CD4-positive, alpha-beta T cell (primary cell): ENCODE data around the gene NR2F6. TPM values are rescaled to one million over a fixed set of nuclear protein-coding genes. Genes with fewer than 3 reads are reported as not detected.

ENCODE experiments used
- ATAC-seq: fragments of 200-7000 bp; cut with Tn5 transposase; one replicate; pipeline ENCODE4 v1.10.0; 2022; ENCODE audit warnings: mild to moderate bottlenecking; ENCODE audit not compliant: poor library complexity
- CTCF ChIA-PET: fragments of 350-600 bp; sonication (Branson Sonifier 250); formaldehyde crosslinking; loops from one replicate; lab custom pipeline; 2021; ENCODE audit warnings: antibody characterized with exemption, inconsistent platforms; lab: Charles Lee
- POLR2A ChIA-PET: fragments of 350-600 bp; sonication (Branson Sonifier 250); formaldehyde crosslinking; loops from one replicate; lab custom pipeline; 2021; ENCODE audit warnings: antibody characterized with exemption, inconsistent platforms; lab: Charles Lee
- DNase-seq, 14 experiments: peaks; one replicate each; pipeline ENCODE4 v3.0.0-alpha.2; 2013 to 2020; ENCODE audit warnings: mixed read lengths in 2 of 14
- H3K27ac ChIP-seq, 2 donors: one replicate each; pipeline versions ENCODE4 v1.5.1 to v1.7.0; 2013; ENCODE audit warnings: low read length in 2 of 2, low read depth in 1 of 2, mild to moderate bottlenecking in 1 of 2
- H3K27me3 ChIP-seq, 2 experiments: 1 replicate in 1 of 2; 2 replicates in 1 of 2; pipeline versions ENCODE4 v1.6.1 to v1.7.0; 2013; ENCODE audit warnings: low read length in 2 of 2, control low read depth in 1 of 2, mild to moderate bottlenecking in 1 of 2, moderate library complexity in 1 of 2; ENCODE audit not compliant: insufficient read depth in 2 of 2, control insufficient read depth in 1 of 2
- H3K36me3 ChIP-seq: one replicate; pipeline ENCODE4 v1.6.1; 2013; ENCODE audit warnings: low read length, control low read depth; ENCODE audit not compliant: insufficient read depth
- H3K4me1 ChIP-seq: one replicate; pipeline ENCODE4 v1.6.1; 2013; ENCODE audit warnings: low read length, control low read depth; ENCODE audit not compliant: insufficient read depth
- H3K4me3 ChIP-seq: one replicate; pipeline ENCODE4 v1.5.1; 2013; ENCODE audit warnings: mild to moderate bottlenecking, low read length, moderate library complexity
- H3K9me3 ChIP-seq, 2 experiments: 1 replicate in 1 of 2; 2 replicates in 1 of 2; pipeline versions ENCODE4 v1.6.1 to v1.7.0; 2013; ENCODE audit warnings: low read length in 2 of 2, mild to moderate bottlenecking in 2 of 2, control low read depth in 1 of 2, moderate library complexity in 1 of 2; ENCODE audit not compliant: control insufficient read depth in 1 of 2, insufficient read depth in 1 of 2
- H3K27ac Mint-ChIP-seq: one replicate; pipeline ENCODE4 v1.8.0; 2020; ENCODE audit warnings: mixed read lengths
- H3K27me3 Mint-ChIP-seq: one replicate; pipeline ENCODE4 v1.8.0; 2021; ENCODE audit warnings: mixed read lengths
- H3K36me3 Mint-ChIP-seq: one replicate; pipeline ENCODE4 v1.8.0; 2021; ENCODE audit warnings: low read depth, mixed read lengths
- H3K4me1 Mint-ChIP-seq: one replicate; pipeline ENCODE4 v1.8.0; 2021; ENCODE audit warnings: low read depth, mixed read lengths
- H3K4me3 Mint-ChIP-seq: one replicate; pipeline ENCODE4 v1.8.0; 2020; ENCODE audit warnings: mild to moderate bottlenecking, mixed read lengths
- H3K9me3 Mint-ChIP-seq: one replicate; pipeline ENCODE4 v1.8.0; 2020; ENCODE audit warnings: mixed read lengths
- CTCF ChIP-seq: fragments of 200-600 bp; IDR thresholded peaks from one replicate; pipeline ENCODE4 v1.8.0; 2022; ENCODE audit warnings: antibody characterized with exemption, mild to moderate bottlenecking
- intact Hi-C, 2 experiments: fragments of 100-400 bp; cut with DNase I in 1 of 2; cut with micrococcal nuclease in 1 of 2; formaldehyde crosslinking; loops; one replicate each; pipeline versions ENCODE4 v1.15.1 to v1.9.0; 2023 to 2025; cut with DNase I, micrococcal nuclease
- total RNA-seq, 174 experiments: library from RNA in 2 of 174; stranded (reverse) in 2 of 174; gene quantifications; one replicate each; pipeline ENCODE4 v1.2.3 and lab custom pipeline; 2021 to 2026

The NR2F6 gene
- total RNA-seq, 2 experiments from 2014 or later: 0.74 to 1.1 TPM

GRCh38 chr19:17219286-17219685 is 26.4 kb downstream of the NR2F6 start:
- intact Hi-C loops: no loop called here
- no peaks in the 10 kb centered on the region for H3K9me3 Mint-ChIP-seq
- H3K27ac Mint-ChIP-seq: no peak overlapping the region

GRCh38 chr19:17216058-17216670 is 29.6 kb downstream of the NR2F6 start:
- Histone ChIP-seq H3K4me3 (peak overlapping the region; percentile 93), H3K36me3 (peaks cover 34% of the 10 kb centered on the region), H3K9me3 (peaks cover 0 to 5% of the 10 kb centered on the region in 2 experiments), H3K27me3 (no peaks in the 10 kb centered on the region), H3K4me1 (peaks cover 22% of the 10 kb centered on the region), H3K27ac (no peak overlapping the region)
- POLR2A ChIA-PET: interaction anchor here (0.9 to 3.9 kb wide), 12 partner anchors 10 to 204 kb away, joined by 3 to 97 read pairs (median 18); partner anchors contain the start of genes ANO8, BABAM1, DDA1 and HAUS8
- H3K4me3 Mint-ChIP-seq: peak overlapping the region; percentile 88
- ATAC-seq (no peak), DNase-seq (peak in 1 of 14 experiments; percentile 35)
- peak overlapping the region; percentile 94 for H3K27ac Mint-ChIP-seq
- H3K9me3 Mint-ChIP-seq: no peaks in the 10 kb centered on the region
- CTCF ChIA-PET: interaction anchor here (2.5 to 2.7 kb wide), 2 partner anchors 19 to 20 kb away, joined by 8 to 12 read pairs; no protein-coding TSS in a partner anchor
- no peaks in the 10 kb centered on the region for H3K27me3 Mint-ChIP-seq
- H3K4me1 Mint-ChIP-seq: peaks cover 11% of the 10 kb centered on the region
- TF ChIP-seq CTCF: no peak
- intact Hi-C loops: no loop called here
- H3K36me3 Mint-ChIP-seq: peaks cover 51% of the 10 kb centered on the region

More at GRCh38 chr19:17219286-17219685, 26.4 kb downstream of the NR2F6 start:
- POLR2A ChIA-PET: interaction anchor here (0.7 kb wide), 1 partner anchor 25 kb away, joined by 3 read pairs; no protein-coding TSS in a partner anchor
- Mint-ChIP-seq H3K4me1 (peaks cover 10% of the 10 kb centered on the region), H3K27me3 (no peaks in the 10 kb centered on the region), H3K36me3 (peaks cover 37% of the 10 kb centered on the region), H3K4me3 (peak overlapping the region; percentile 14)
- CTCF ChIA-PET: interaction anchor here (2.7 kb wide), 1 partner anchor 16 kb away, joined by 8 read pairs; no protein-coding TSS in a partner anchor
- Histone ChIP-seq H3K27me3 (no peaks in the 10 kb centered on the region), H3K27ac (no peak overlapping the region), H3K36me3 (peaks cover 17% of the 10 kb centered on the region), H3K9me3 (peaks cover 0 to 5% of the 10 kb centered on the region in 2 experiments), H3K4me1 (peaks cover 20% of the 10 kb centered on the region), H3K4me3 (no peak overlapping the region)
- DNase-seq (no peak), ATAC-seq (no peak)
- no peak for TF ChIP-seq CTCF

GRCh38 chr19:17215127-17215971 is 30.4 kb downstream of the NR2F6 start, which contains the start of gene USE1:
TSS of gene USE1 (plus strand) at chr19:17215357. CDS start at chr19:17215406, 49 bp downstream.
- ChIA-PET CTCF (interaction anchor here (1.0 to 2.5 kb wide), 3 partner anchors 21 to 148 kb away, joined by 3 to 12 read pairs (median 3); no protein-coding TSS in a partner anchor), POLR2A (interaction anchor here (0.6 to 3.9 kb wide), 21 partner anchors 9 to 1796 kb away, joined by 3 to 97 read pairs (median 5); partner anchors contain the start of genes AKAP8L, ANO8, BABAM1 and DDA1)
- DNase-seq (peak; percentile 80 to 95 (median 85)), ATAC-seq (peak; percentile 98)
- H3K27ac ChIP-seq: peak within 1 kb of the TSS; percentile 74 to 97
- no peak for TF ChIP-seq CTCF
- Mint-ChIP-seq H3K9me3 (no peaks in the 10 kb centered on the region), H3K4me3 (peak within 1 kb of the TSS; percentile 88), H3K36me3 (peaks cover 52% of the 10 kb centered on the region), H3K4me1 (peaks cover 11% of the 10 kb centered on the region), H3K27me3 (no peaks in the 10 kb centered on the region), H3K27ac (peak within 1 kb of the TSS; percentile 94)
- no peaks in the 10 kb centered on the region for H3K27me3 ChIP-seq
- peaks cover 0 to 5% of the 10 kb centered on the region in 2 experiments for H3K9me3 ChIP-seq
- intact Hi-C loops: loop anchor here (1.0 to 2.0 kb wide), 6 partner anchors 11 to 140 kb away; partner anchors contain the start of genes OCEL1 (in 2 of the 2), BABAM1 (in 1 of the 2), GTPBP3 (in 1 of the 2) and HAUS8 (in 1 of the 2)
- H3K4me3 ChIP-seq: peak within 1 kb of the TSS; percentile 93
- peaks cover 22% of the 10 kb centered on the region for H3K4me1 ChIP-seq
- H3K36me3 ChIP-seq: peaks cover 42% of the 10 kb centered on the region
